Upper lobe of left lung (tissue), 6 donors: ENCODE data around the gene ZDHHC8. TPM values are rescaled to one million over a fixed set of nuclear protein-coding genes. Genes with fewer than 3 reads are reported as not detected.
"Not testable (repeated sequence)": the region's sequence is repeated elsewhere in the genome, so short reads cannot be mapped to it uniquely, and the experiment has no call there.

Experiments used
- ATAC-seq, 2 donors: fragments of 200-7000 bp; cut with Tn5 transposase; one replicate each; pipeline ENCODE4 v1.9.1; 2022; ENCODE audit warnings: mild to moderate bottlenecking in 2 of 2, moderate library complexity in 2 of 2; ENCODE audit not compliant: low FRiP score in 2 of 2
- DNase-seq, 2 donors: peaks; one replicate each; pipeline ENCODE4 v3.0.0-alpha.2; 2019 to 2020
- H3K27ac ChIP-seq, 4 donors: fragments of 200-600 bp; sonication (generic); one replicate each; pipeline ENCODE4 v1.5.1; 2016 to 2019
- H3K27me3 ChIP-seq, 4 donors: fragments of 200-600 bp; sonication (generic); one replicate each; pipeline ENCODE4 v1.5.1; 2017 to 2019
- H3K36me3 ChIP-seq, 4 donors: fragments of 200-600 bp; sonication (generic); one replicate each; pipeline ENCODE4 v1.5.1; 2016 to 2019
- H3K4me1 ChIP-seq, 4 donors: fragments of 200-600 bp; sonication (generic); one replicate each; pipeline ENCODE4 v1.5.1; 2018 to 2019
- H3K4me3 ChIP-seq, 4 donors: fragments of 200-600 bp; sonication (generic); one replicate each; pipeline ENCODE4 v1.5.1; 2017 to 2019; ENCODE audit warnings: mild to moderate bottlenecking in 2 of 4, moderate library complexity in 1 of 4
- H3K9me3 ChIP-seq, 4 donors: fragments of 200-600 bp; sonication (generic); one replicate each; pipeline ENCODE4 v1.5.1; 2018 to 2019
- CTCF ChIP-seq, 6 experiments: fragments of 450-650 bp in 4 of 6; fragments of 200-600 bp in 2 of 6; sonication (generic) in 2 of 6; IDR thresholded peaks; one replicate each; pipeline ENCODE4 v1.5.1; 2016 to 2019; ENCODE audit warnings: antibody characterized with exemption in 6 of 6
- EP300 ChIP-seq, 4 donors: sonication (generic); formaldehyde crosslinking; IDR thresholded peaks; one replicate each; pipeline ENCODE4 v1.5.1; 2017; ENCODE audit warnings: antibody characterized with exemption in 4 of 4, control low read depth in 2 of 4
- POLR2A ChIP-seq, 4 donors: fragments of 450-650 bp; IDR thresholded peaks; one replicate each; pipeline ENCODE4 v1.5.1; 2016 to 2017; ENCODE audit warnings: antibody characterized with exemption in 4 of 4, mild to moderate bottlenecking in 2 of 4
- POLR2AphosphoS5 ChIP-seq, 2 donors: sonication (generic); formaldehyde crosslinking; IDR thresholded peaks; one replicate each; pipeline ENCODE4 v1.5.1; 2017; ENCODE audit warnings: antibody characterized with exemption in 2 of 2
- WGBS, 2 donors: methylation state at CpG; one replicate each; pipeline ENCODE4 v1.1.5; 2017 to 2018; 5-methylcytosine and 5-hydroxymethylcytosine counted together
- total RNA-seq, 6 donors: library from RNA; depleted of rRNA in 4 of 6; stranded (reverse); fragments of >200 nt in 4 of 6; gene quantifications; one replicate each; pipeline versions ENCODE4 v1.1.0 to v1.2.1, GENCODE V29; 2016 to 2021
- donor health status: DM: no; HTN: no; CAD: no; lungs with moderate emphysema.
- donor health status: DM: no; HTN: yes; CAD: no; lungs with severe emphysema.

Gene ZDHHC8
- total RNA-seq, 6 donors from 2014 or later: 19.5 to 87.1 (median 63.9) TPM

GRCh38 chr22:20157430-20158183, 26.0 kb downstream of the ZDHHC8 start:
- no peak for ATAC-seq
- WGBS, 2 donors: 59 to 76% methylated on average over 7 to 9 of the region's 15 CpGs

GRCh38 chr22:20158391-20159036, 26.9 kb downstream of the ZDHHC8 start:
- Histone ChIP-seq H3K27ac (no peak overlapping the region), H3K4me1 (peaks cover 0 to 9% (median 5%) of the 10 kb centered on the region in 4 donors), H3K36me3 (no peaks in the 10 kb centered on the region), H3K4me3 (no peak overlapping the region), H3K9me3 (no peaks in the 10 kb centered on the region), H3K27me3 (peaks cover 0 to 6% (median 0%) of the 10 kb centered on the region in 4 donors)
- no peak for TF ChIP-seq EP300 (IDR thresholded peaks at IDR 0.05)
- no peak for TF ChIP-seq CTCF (IDR thresholded peaks at IDR 0.05)
- TF ChIP-seq POLR2A (IDR thresholded peaks at IDR 0.05): no peak
- no peak for TF ChIP-seq POLR2AphosphoS5 (IDR thresholded peaks at IDR 0.05)
- DNase-seq (peak in 1 of 2 donors; percentile 66), ATAC-seq (no peak)
- whole genome bisulfite sequencing, 2 donors: 65 to 69% methylated on average over 5 to 9 of the region's 15 CpGs

More at GRCh38 chr22:20157430-20158183, 26.0 kb downstream of the ZDHHC8 start:
- Histone ChIP-seq H3K27me3 (peaks cover 0 to 6% (median 0%) of the 10 kb centered on the region in 4 donors), H3K36me3 (no peaks in the 10 kb centered on the region), H3K27ac (no peak overlapping the region), H3K4me3 (no peak overlapping the region), H3K4me1 (peaks cover 0 to 9% (median 5%) of the 10 kb centered on the region in 4 donors), H3K9me3 (no peaks in the 10 kb centered on the region)
- DNase-seq: peak in 1 of 2 donors; percentile 58
- TF ChIP-seq POLR2AphosphoS5 (IDR thresholded peaks at IDR 0.05) (no peak), POLR2A (IDR thresholded peaks at IDR 0.05) (no peak), CTCF (IDR thresholded peaks at IDR 0.05) (no peak), EP300 (IDR thresholded peaks at IDR 0.05) (no peak)

- no peak for ATAC-seq
Measured at GRCh38 chr22:20159076-20159475, 27.5 kb downstream of the ZDHHC8 start.

GRCh38 chr22:20159531-20159930, 27.9 kb downstream of the ZDHHC8 start:
- not testable (repeated sequence) for H3K27me3 ChIP-seq, H3K27ac ChIP-seq, H3K4me1 ChIP-seq, H3K36me3 ChIP-seq, H3K9me3 ChIP-seq, H3K4me3 ChIP-seq, ATAC-seq
- peak in 1 of 2 donors; percentile 51 for DNase-seq
- 71 to 81% methylated on average over 3 to 10 of the region's 14 CpGs for WGBS, 2 donors

More at GRCh38 chr22:20159076-20159475, 27.5 kb downstream of the ZDHHC8 start:
- Histone ChIP-seq H3K4me1 (peaks cover 0 to 9% (median 5%) of the 10 kb centered on the region in 4 donors), H3K9me3 (no peaks in the 10 kb centered on the region), H3K4me3 (no peak overlapping the region), H3K36me3 (no peaks in the 10 kb centered on the region), H3K27me3 (peaks cover 0 to 6% (median 0%) of the 10 kb centered on the region in 4 donors), H3K27ac (no peak overlapping the region)
- WGBS, 2 donors: 34% methylated on average over 8 of the region's 9 CpGs; no CpG with 5 or more reads in 1 of the 2 donors
- peak in 1 of 2 donors; percentile 58 for DNase-seq
- no peak for TF ChIP-seq EP300 (IDR thresholded peaks at IDR 0.05)
- no peak for TF ChIP-seq POLR2A (IDR thresholded peaks at IDR 0.05)
- TF ChIP-seq CTCF (IDR thresholded peaks at IDR 0.05): no peak
- TF ChIP-seq POLR2AphosphoS5 (IDR thresholded peaks at IDR 0.05): no peak

- peaks cover 0 to 4% (median 0%) of the 10 kb centered on the region in 4 donors for H3K27me3 ChIP-seq
- no peaks in the 10 kb centered on the region for H3K36me3 ChIP-seq
- DNase-seq: peak in 1 of 2 donors; percentile 42
- peaks cover 0 to 7% (median 3%) of the 10 kb centered on the region in 4 donors for H3K4me1 ChIP-seq
- WGBS, 2 donors: 74 to 79% methylated on average over 8 to 10 of the region's 10 CpGs
- TF ChIP-seq CTCF (IDR thresholded peaks at IDR 0.05): no peak
- TF ChIP-seq EP300 (IDR thresholded peaks at IDR 0.05): no peak
- TF ChIP-seq POLR2AphosphoS5 (IDR thresholded peaks at IDR 0.05): no peak
- no peak for TF ChIP-seq POLR2A (IDR thresholded peaks at IDR 0.05)
- H3K27ac ChIP-seq: no peak overlapping the region
- H3K4me3 ChIP-seq: no peak overlapping the region
- ATAC-seq: no peak
- H3K9me3 ChIP-seq: no peaks in the 10 kb centered on the region
Measured at GRCh38 chr22:20160041-20160440, 28.4 kb downstream of the ZDHHC8 start.
